Measurements from ENCODE around the gene RAF1.
"Not testable (repeated sequence)": the region's sequence is repeated elsewhere in the genome, so short reads cannot be mapped to it uniquely, and the experiment has no call there.

RAF1 gene

GRCh38 chr3:12663936-12664908, at the start of gene RAF1:
TSS of gene RAF1 (minus strand) at chr3:12664117. CDS start at chr3:12618721, 45,396 bp downstream.
- Mint-ChIP-seq H3K27me3 (no peaks in the 10 kb centered on the region), H3K27ac (peak within 1 kb of the TSS; percentile 94), H3K36me3 (ENCODE audit: low read depth) (peaks cover 8% of the 10 kb centered on the region), H3K9me3 (no peaks in the 10 kb centered on the region), H3K4me3 (peak within 1 kb of the TSS; percentile 88), H3K4me1 (ENCODE audit: low read depth) (peaks cover 34% of the 10 kb centered on the region)

- Mint-ChIP-seq H3K9me3 (no peaks in the 10 kb centered on the region), H3K4me1 (ENCODE audit: low read depth) (no peaks in the 10 kb centered on the region), H3K36me3 (ENCODE audit: low read depth) (no peaks in the 10 kb centered on the region), H3K27me3 (peaks cover 16% of the 10 kb centered on the region), H3K27ac (no peak overlapping the region), H3K4me3 (no peak overlapping the region)
These were observed 46.1 kb upstream of the RAF1 start for GRCh38 chr3:12710062-12710461.

GRCh38 chr3:12709334-12709733, 45.4 kb upstream of the RAF1 start:
- Mint-ChIP-seq H3K27me3 (peaks cover 16% of the 10 kb centered on the region), H3K4me1 (ENCODE audit: low read depth) (no peaks in the 10 kb centered on the region), H3K4me3 (no peak overlapping the region), H3K27ac (no peak overlapping the region), H3K36me3 (ENCODE audit: low read depth) (no peaks in the 10 kb centered on the region), H3K9me3 (no peaks in the 10 kb centered on the region)

- Mint-ChIP-seq H3K27ac (no peak overlapping the region), H3K4me3 (no peak overlapping the region), H3K9me3 (no peaks in the 10 kb centered on the region), H3K36me3 (ENCODE audit: low read depth) (no peaks in the 10 kb centered on the region), H3K27me3 (peaks cover 16% of the 10 kb centered on the region), H3K4me1 (ENCODE audit: low read depth) (no peaks in the 10 kb centered on the region)
These were observed 44.8 kb upstream of the RAF1 start for GRCh38 chr3:12708584-12709192.

GRCh38 chr3:12707449-12707848, 43.5 kb upstream of the RAF1 start:
- Mint-ChIP-seq H3K27me3 (peaks cover 16% of the 10 kb centered on the region), H3K9me3 (no peaks in the 10 kb centered on the region), H3K4me1 (ENCODE audit: low read depth) (no peaks in the 10 kb centered on the region), H3K4me3 (no peak overlapping the region), H3K27ac (no peak overlapping the region), H3K36me3 (ENCODE audit: low read depth) (no peaks in the 10 kb centered on the region)

- Mint-ChIP-seq H3K36me3 (ENCODE audit: low read depth) (no peaks in the 10 kb centered on the region), H3K27ac (no peak overlapping the region), H3K4me3 (no peak overlapping the region), H3K4me1 (ENCODE audit: low read depth) (no peaks in the 10 kb centered on the region), H3K27me3 (peaks cover 16% of the 10 kb centered on the region), H3K9me3 (no peaks in the 10 kb centered on the region)
These were observed 42.8 kb upstream of the RAF1 start for GRCh38 chr3:12706504-12707253.

- H3K36me3 Mint-ChIP-seq (ENCODE audit: low read depth): no peaks in the 10 kb centered on the region
- peaks cover 16% of the 10 kb centered on the region for H3K27me3 Mint-ChIP-seq
- no peak overlapping the region for H3K27ac Mint-ChIP-seq
- H3K9me3 Mint-ChIP-seq: no peaks in the 10 kb centered on the region
- H3K4me3 Mint-ChIP-seq: no peak overlapping the region
- H3K4me1 Mint-ChIP-seq (ENCODE audit: low read depth): no peaks in the 10 kb centered on the region
These were observed 42.1 kb upstream of the RAF1 start for GRCh38 chr3:12705981-12706380.

GRCh38 chr3:12705374-12705926, 41.5 kb upstream of the RAF1 start:
- Mint-ChIP-seq H3K4me1 (ENCODE audit: low read depth) (no peaks in the 10 kb centered on the region), H3K27ac (no peak overlapping the region), H3K4me3 (no peak overlapping the region), H3K9me3 (no peaks in the 10 kb centered on the region), H3K27me3 (peaks cover 16% of the 10 kb centered on the region), H3K36me3 (ENCODE audit: low read depth) (no peaks in the 10 kb centered on the region)

GRCh38 chr3:12702501-12702900, 38.6 kb upstream of the RAF1 start:
- H3K9me3 Mint-ChIP-seq: no peaks in the 10 kb centered on the region
- H3K27ac Mint-ChIP-seq: no peak overlapping the region
- no peaks in the 10 kb centered on the region for H3K4me1 Mint-ChIP-seq (ENCODE audit: low read depth)
- no peaks in the 10 kb centered on the region for H3K36me3 Mint-ChIP-seq (ENCODE audit: low read depth)
- H3K4me3 Mint-ChIP-seq: no peak overlapping the region
- peaks cover 11% of the 10 kb centered on the region for H3K27me3 Mint-ChIP-seq

GRCh38 chr3:12701601-12702000, 37.7 kb upstream of the RAF1 start:
- not testable (repeated sequence) for H3K27me3 Mint-ChIP-seq; H3K36me3 Mint-ChIP-seq (ENCODE audit: low read depth); H3K4me1 Mint-ChIP-seq (ENCODE audit: low read depth); H3K27ac Mint-ChIP-seq; H3K9me3 Mint-ChIP-seq; H3K4me3 Mint-ChIP-seq

GRCh38 chr3:12700800-12701199, 36.9 kb upstream of the RAF1 start:
- H3K27me3 Mint-ChIP-seq: peaks cover 4% of the 10 kb centered on the region
- no peaks in the 10 kb centered on the region for H3K36me3 Mint-ChIP-seq (ENCODE audit: low read depth)
- H3K4me3 Mint-ChIP-seq: no peak overlapping the region
- no peaks in the 10 kb centered on the region for H3K9me3 Mint-ChIP-seq
- no peak overlapping the region for H3K27ac Mint-ChIP-seq
- no peaks in the 10 kb centered on the region for H3K4me1 Mint-ChIP-seq (ENCODE audit: low read depth)

- H3K36me3 Mint-ChIP-seq (ENCODE audit: low read depth): no peaks in the 10 kb centered on the region
- no peaks in the 10 kb centered on the region for H3K9me3 Mint-ChIP-seq
- H3K4me3 Mint-ChIP-seq: no peak overlapping the region
- no peak overlapping the region for H3K27ac Mint-ChIP-seq
- no peaks in the 10 kb centered on the region for H3K4me1 Mint-ChIP-seq (ENCODE audit: low read depth)
- no peaks in the 10 kb centered on the region for H3K27me3 Mint-ChIP-seq
These were observed 32.0 kb upstream of the RAF1 start for GRCh38 chr3:12695916-12696315.

- H3K9me3 Mint-ChIP-seq: no peaks in the 10 kb centered on the region
- no peaks in the 10 kb centered on the region for H3K27me3 Mint-ChIP-seq
- no peak overlapping the region for H3K27ac Mint-ChIP-seq
- H3K4me3 Mint-ChIP-seq: no peak overlapping the region
- no peaks in the 10 kb centered on the region for H3K36me3 Mint-ChIP-seq (ENCODE audit: low read depth)
- no peaks in the 10 kb centered on the region for H3K4me1 Mint-ChIP-seq (ENCODE audit: low read depth)
These were observed 31.2 kb upstream of the RAF1 start for GRCh38 chr3:12695112-12695511.

- Mint-ChIP-seq H3K4me3 (no peak overlapping the region), H3K4me1 (ENCODE audit: low read depth) (no peaks in the 10 kb centered on the region), H3K27me3 (peaks cover 7% of the 10 kb centered on the region), H3K36me3 (ENCODE audit: low read depth) (no peaks in the 10 kb centered on the region), H3K27ac (no peak overlapping the region), H3K9me3 (no peaks in the 10 kb centered on the region)
These were observed 28.5 kb upstream of the RAF1 start for GRCh38 chr3:12692444-12692843.
